ENCODE data around the gene FIS1.

FIS1 gene

DNA sequence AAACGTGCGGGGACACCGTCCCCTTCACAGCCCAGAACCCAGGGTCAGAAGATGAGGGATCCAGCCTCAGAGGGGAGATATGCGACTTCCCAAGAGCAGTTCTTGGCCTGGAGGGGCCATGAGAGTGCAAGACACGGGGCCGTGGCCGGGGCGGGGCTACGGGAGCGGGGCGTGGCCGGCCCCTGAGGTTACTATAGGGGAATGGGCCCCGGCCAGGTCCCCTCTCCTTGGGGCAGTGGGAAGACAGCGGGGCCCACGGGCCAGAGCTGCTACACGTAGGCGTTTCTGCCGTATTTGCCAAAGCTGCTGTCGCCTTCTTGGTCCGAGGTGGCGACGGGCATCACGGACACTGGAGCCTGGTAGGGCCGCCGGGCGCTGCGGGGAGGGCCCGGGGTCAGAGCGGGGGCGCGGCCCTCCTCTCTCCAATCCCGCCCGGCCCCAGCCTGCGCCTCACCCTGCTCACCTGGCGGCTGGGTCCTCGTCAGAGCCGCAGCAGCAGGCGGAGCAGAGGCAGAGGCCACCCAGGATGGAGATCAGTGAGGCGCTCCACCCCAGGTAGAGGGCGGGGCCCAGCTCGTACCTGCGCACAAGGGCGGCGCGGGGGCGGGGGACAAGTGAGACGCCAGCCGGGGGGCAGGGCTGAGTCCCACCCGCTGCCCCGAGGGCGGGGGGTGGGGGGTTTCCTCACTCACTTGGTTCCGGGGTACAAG, 12.6 kb downstream of the FIS1 start:
- DNase-seq: no peak

DNA sequence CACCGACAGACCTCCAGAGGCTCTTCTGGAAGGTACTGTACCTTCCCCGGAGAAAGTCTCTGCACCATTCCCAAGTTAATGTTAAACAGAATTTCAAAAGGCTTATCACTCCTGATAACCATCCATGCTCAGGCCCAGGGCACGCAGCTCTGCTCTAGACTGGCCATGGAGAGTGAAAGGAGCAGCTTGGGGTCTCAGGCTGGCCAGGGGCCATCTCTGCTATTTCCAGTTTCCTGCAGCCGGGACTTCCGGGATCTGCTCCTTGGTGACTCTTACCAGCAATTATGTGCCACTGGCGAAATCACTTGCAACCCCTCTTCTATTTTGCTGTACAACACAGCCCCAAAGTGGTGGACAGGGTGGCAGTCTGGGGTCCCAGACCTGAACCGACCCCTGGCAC, 13.2 kb downstream of the FIS1 start:
- DNase-seq: no peak

DNA sequence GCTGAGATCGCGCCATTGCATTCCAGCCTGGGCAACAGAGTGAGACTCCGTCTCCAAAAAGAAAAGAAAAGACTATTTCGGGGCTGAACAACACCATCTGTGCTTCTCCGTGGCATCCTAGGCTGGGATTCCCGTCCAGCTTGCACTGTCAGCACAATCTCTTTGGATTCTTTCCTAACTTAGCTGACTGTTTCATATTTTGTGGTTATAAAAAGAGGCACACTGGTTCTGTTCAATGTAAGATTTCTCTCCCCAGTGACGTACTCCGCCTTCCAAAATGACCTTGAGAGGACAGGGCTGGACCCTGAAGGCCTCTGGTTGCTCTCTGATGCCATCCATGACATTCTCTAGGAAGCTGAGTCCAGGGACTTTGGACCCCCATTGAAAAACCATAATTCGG, 18.2 kb downstream of the FIS1 start:
- no peak for DNase-seq

DNA sequence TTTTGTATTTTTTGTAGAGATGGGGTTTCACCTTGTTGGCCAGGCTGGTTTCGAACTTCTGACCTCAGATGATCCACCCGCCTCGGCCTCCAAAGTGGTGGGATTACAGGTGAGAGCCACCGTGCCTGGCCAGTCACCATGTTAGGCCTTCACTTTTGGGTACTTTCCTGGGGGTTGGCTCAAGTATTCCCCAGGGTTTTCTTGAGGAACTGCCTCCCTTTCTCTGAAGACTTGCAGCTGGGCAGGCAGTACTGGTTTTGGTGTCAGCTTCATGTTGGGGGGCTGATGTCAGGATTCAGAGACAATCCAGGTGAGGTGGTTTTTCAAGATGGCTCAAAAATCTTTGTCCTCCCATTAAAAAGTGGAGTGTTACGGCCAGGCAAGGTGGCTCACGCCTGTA, 19.2 kb downstream of the FIS1 start:
- no peak for DNase-seq

DNA sequence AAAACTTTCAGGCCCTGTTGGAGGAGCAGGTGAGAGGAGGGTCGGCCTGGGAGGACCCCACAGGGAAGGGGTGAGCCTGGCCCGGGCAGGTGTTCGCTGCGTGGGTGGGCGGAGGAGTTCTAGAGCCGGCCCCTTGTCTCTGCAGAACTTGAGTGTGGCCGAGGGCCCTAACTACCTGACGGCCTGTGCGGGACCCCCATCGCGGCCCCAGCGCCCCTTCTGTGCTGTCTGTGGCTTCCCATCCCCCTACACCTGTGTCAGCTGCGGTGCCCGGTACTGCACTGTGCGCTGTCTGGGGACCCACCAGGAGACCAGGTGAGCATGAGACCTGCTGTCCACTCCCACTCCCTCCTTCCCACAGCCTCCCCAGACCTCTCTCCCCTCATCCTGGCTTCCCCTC, 21.4 kb downstream of the FIS1 start:
- DNase-seq: no peak

DNA sequence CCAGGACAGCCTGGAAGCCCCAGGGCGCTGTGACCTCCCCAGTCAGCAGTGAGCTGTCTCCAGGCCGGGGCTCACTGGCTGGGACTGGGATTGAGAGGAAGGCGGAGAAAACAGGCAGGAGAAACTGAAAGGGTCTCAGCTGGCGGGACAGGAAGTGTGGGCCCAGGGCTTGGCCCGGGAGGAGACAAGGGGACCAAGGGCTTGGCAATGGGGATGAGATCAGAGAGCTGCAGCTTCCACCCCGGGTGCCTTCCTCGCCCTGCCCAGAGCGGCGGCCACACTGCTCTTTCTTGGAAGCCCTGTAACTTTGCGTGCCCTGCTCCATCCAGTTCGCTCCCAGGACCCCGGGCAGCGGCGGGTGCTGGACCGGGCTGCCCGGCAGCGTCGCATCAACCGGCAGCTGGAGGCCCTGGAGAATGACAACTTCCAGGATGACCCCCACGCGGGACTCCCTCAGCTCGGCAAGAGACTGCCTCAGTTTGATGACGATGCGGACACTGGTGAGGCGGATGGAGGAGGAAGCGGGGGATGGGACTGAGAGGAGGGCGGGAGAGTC, 22.5 kb downstream of the FIS1 start:
- no peak for DNase-seq

DNA sequence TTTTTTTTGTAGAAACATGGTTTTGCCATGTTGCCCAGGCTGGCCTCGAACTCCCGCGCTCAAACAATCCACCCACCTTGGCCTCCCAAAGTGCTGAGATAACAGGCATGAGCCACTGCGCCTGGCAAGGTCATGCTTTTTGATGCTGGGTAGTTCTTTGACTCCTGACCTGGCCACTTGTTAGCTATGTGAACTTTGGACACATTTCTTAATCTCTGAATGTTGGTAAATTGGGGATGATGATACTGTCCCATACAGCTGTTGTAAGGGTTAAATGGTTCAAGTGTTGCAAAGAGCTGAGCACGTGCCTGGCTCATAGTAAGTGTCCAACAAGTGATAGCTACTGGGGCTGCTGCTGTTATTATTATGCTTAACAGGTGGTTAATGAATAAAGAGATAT, 24.6 kb downstream of the FIS1 start:
- no peak for DNase-seq

DNA sequence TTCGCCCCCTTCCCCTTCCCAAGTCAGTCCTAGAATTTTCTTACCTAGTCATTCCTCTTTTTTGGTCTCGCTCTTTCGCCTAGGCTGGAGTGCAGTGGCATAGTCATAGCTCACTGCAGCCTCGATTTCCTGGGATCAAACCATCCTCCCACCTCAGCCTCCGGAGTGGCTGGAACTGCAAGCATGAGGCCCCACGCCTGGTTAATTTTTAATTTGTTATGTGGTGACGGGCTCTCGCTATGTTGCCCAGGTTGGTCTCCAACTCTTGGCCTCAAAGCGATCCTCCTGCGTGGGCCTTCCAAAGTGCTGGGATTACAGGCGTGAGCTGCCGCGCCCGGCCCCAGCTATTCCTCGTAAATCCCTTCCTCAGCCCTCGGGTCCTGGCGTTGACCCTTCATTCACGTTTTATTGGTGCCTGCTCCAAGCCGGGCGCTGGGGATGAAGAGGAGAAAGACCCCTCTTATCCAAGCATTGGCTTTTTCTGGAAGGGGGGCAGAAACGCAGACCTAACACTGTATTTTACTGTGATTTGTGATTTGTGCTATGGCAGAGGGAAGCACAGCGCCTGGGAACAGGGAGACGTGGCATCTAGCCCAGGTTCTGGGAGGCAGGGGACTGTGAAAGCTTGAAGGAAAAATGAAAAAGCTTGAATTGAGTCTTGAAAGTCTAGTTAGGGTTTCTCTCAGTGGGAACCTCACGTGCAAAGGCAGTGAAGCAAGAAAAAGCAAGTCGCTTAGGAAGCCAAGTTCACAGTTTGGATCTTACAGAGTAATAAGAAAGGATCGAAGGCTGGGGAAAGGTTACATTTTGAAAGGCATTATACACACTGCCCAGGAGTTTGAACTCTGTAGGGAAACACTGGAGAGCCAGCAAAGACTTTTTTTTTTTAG, 26.4 kb downstream of the FIS1 start:
- DNase-seq: no peak

DNA sequence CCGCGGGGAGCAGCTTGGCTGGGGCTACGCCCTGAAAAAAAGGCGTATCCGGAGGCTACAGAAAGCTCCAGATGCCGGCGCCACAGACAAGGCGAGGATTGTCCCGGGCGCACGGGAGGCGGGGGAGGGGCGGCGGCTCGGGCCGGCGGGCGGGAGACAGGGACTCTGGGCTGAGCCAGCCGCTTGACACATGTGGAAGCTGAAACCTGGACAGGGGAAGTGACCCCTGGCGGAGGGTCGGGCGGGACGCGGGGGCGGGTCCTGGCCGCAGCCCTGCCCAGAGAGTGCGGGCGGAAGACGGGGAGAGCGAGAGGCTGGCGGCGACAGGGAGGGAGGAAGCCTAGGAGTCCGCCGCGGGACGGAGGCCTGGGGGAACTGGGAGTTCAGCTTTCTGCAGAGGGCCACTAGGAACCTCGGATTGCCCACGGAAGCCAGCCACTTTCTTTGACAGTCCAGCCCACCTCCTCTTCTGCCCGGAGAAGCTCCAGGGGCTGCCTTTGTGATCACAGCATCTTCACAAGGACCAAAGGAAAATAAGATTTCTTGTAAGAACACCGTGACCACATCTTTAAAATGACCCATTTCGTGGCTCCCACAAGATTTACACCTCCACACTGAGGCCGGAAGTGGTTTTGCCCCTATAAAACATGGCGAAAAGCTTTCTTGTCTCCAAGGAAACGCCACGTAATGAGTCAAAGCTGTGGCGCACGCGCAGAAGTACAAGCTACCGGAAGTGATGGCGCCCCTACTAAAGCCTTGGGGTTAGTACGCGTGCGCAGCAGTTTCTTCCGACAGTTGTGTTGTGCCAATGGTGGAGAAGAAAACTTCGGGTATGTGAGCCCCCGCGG, 27.3 kb downstream of the FIS1 start, which contains the start of the genes PLOD3 and ZNHIT1:
PLOD3 (minus strand) TSS at position 194 of the 848 bp plus-strand sequence. CDS start 307 bp downstream, outside the sequence.
ZNHIT1 (plus strand) TSS at position 778 of the 848 bp plus-strand sequence; CDS start at position 809, 31 bp downstream.
- DNase-seq: peak; percentile 97 to 98

DNA sequence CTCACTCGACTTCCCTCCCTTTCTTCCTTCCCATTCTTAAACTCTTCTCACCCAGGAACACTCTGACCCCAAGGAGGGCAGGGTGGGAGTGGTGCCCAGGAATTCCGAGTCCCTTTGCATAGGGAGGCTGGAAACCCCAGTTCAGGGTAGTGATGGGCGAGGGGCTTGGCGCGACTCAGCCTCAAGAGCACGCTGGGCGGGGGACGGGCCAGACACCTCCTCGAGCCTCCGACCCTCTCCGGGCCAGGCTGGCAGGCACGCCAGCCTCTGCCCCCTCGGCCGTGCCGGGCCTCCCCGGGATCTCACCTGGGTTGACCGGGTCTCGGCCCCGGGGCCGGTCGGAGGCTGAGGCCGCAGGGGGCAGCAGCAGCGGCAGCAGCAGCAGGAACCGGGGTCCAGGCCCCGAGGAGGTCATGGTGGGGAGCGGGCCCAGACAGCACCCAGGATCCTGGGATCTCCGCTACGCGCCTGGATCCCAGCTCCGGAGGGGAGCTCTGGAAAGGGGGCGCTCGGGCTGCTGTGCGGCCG, 28.0 kb downstream of the FIS1 start:
- no peak for DNase-seq

DNA sequence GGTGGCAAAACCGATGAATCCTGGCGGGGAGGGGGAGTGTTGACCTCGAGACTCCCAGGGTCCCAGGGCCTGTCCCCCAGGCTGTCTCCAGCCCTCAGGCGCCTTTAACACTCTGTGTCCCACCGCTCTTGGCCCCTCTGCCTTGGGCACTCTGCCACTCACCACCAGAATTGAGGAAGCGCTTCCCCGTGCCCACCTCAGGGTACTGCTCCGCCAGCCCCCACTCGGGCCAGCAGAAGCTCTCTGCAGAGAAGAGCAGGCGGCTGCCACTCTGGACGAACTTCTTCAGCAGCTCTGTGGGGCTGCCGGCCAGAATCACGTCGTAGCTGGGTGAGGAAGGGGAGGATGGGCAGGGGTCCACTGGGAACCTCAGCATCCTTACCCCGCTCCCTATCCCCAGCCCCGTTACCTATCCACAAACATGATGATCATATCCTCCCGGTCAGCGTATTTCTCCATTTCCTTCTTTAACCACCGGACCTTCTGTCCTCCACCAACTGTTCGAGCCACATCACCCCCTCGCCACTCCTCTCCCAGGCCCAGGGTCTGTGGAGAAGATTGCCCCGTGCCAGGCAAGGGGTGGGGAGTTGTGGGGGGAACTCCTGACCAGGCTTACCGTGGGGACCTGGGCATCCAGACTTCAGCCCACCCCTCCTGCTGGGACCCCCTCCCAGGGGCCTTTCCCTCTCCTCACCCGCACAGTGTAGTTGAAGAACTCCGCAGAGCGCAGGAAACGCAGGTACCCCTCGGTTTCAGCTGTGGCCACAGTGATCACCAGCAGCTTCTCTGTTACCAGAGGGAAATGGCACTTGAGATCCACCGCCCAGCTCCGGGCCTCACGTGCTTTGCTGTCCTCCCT, 28.7 kb downstream of the FIS1 start:
- DNase-seq: no peak

DNA sequence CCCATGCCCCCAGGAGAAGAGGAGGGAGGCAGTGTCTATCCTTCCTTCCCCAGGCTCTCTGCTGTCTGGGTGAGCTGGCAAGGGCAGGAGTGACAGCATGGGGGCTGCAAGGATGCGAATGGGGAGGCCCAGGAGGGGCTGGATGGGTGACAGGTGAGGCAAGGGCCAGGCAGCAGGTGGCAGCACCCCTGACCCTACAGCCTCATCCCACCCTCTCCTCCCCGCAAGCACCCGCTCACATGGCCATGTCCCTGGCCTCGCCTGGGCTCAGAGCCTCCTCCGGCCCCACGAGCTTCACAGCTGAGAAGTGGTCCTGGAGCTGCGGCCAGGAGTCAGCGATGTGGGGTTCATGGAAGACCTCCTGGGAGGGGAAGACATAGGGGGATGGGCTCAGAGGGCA, 32.9 kb downstream of the FIS1 start:
- no peak for DNase-seq

DNA sequence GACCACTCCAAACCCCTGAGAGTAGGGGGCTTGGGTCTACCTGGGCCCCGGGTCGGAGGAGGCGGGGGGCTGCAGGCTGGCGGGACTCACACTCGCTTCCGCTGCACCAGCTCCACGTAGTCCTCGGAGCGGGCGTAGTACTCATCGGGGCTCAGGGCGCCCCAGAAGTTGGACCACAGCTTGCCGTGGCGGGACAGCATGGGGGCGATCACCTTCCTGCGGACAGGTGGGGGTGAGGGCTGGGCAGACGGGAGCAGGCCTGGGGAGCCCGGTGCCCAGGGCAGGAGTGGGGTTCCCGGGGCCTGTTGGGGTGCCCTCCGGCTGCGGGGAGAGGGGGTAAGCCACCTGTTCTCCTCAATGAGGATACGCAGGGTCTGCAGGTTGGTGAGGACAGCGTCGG, 33.4 kb downstream of the FIS1 start:
- DNase-seq: no peak

DNA sequence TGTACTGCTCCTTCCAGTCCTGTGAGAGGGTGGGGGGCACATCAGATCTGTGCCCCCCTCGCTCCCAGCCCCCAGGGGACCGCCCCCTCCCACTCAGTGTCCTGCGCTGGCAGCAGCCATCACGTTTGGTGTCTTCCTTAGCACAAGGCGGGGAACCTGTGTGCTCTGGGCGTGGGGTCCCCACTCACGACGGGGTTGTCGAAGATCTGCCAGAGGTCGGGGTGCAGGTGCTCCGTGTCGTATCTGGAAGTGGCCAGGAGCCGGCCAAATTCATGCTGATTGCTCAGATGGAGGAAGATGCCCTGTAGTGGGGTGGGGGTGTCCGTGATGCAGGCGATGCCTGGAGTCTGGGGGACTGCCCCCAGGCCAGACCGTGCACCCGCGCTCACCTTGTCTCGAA, 34.7 kb downstream of the FIS1 start:
- no peak for DNase-seq

DNA sequence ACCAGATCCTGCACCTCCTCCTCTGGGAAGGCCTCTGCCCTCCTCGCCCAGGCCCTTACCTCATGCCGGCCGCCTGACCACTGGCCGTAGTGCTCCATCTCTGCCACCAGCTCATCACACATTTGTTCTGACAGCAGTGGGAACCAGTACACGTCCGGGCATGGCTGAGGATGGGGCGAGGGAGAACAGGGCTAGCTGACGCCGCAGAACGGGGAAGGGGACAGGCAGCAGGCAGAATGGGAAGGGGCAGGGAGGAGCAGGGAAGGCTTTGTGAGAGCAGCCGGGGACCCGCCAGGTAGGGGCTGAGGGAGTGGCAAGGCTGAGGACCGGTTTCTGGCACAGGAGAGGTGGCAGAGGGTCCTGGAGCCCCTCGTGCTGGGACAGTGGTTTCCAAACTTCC, 36.1 kb downstream of the FIS1 start:
- no peak for DNase-seq

DNA sequence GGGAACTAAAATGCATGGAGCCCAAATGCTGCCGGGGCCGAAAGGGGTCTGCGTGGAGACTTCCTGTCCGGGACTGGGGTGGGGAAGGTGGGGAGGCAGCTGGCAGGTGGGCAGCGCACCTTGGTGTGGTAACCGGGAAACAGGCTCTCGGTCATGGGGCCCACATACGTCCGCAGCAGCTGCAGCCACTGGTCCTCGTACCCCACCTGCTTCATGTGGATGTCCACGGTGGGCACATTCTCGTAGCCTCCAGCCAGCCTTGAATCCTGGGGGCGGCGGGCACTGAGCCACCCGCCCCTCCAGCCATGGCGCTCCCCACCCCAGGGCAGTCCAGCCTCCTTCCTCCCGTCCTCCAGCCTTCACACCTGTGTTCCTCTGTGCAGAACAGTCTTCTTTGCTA, 37.4 kb downstream of the FIS1 start:
- no peak for DNase-seq

DNA sequence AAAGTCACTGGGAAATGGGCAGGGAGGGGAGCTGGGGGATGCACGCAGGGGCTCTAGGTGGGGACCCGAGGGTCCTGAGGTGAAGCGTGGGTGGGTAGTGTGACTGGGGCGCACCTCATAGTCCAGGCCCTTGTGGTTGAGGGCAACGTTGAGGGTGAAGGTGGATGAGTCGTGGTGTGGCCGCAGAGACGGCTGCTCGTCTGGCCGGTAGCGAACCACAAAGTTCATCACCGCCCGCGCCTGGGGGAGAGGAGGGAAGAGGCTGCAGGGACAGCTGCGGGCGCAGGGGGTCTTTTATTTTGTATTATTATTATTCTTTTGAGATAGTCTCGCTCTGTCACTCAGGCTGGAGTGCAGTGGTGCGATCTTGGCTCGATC, 38.2 kb downstream of the FIS1 start:
- DNase-seq: no peak

DNA sequence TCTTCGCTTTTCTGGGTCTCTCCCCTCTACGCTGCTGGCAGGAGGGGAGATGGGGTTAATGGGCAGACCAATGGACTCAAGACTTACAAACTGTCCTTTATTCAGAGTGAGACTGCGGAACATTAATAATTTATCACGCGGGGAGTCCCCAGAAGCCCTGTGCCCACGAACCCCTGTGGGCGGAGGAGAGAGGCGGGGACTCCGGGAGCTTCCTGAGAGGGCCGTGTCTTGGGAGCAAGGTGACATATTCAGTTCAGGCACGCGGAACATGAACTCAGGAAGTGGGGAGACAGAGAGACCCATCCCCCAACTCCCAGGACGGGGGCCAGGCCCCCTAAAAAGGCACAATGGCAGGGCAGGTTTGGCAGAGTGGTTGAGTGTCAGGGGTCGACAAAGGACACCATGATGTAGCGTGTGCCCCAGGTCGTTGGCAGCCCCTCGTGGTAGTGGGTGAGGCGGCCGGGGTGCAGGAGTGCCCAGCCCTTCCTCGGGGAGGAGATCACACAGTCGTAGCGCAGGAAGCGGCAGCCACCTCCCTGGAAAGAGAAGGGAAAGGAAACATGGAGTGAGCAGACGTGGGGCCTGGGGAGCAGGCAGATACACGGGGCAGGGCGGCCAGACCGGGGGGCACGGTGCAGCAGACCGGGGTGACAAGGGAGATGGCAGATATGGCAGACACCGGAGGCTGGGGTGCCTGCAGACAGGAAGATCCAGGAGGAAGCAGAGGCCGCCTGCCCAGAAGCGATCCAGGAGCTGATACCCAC, 38.8 kb downstream of the FIS1 start:
- DNase-seq: no peak

DNA sequence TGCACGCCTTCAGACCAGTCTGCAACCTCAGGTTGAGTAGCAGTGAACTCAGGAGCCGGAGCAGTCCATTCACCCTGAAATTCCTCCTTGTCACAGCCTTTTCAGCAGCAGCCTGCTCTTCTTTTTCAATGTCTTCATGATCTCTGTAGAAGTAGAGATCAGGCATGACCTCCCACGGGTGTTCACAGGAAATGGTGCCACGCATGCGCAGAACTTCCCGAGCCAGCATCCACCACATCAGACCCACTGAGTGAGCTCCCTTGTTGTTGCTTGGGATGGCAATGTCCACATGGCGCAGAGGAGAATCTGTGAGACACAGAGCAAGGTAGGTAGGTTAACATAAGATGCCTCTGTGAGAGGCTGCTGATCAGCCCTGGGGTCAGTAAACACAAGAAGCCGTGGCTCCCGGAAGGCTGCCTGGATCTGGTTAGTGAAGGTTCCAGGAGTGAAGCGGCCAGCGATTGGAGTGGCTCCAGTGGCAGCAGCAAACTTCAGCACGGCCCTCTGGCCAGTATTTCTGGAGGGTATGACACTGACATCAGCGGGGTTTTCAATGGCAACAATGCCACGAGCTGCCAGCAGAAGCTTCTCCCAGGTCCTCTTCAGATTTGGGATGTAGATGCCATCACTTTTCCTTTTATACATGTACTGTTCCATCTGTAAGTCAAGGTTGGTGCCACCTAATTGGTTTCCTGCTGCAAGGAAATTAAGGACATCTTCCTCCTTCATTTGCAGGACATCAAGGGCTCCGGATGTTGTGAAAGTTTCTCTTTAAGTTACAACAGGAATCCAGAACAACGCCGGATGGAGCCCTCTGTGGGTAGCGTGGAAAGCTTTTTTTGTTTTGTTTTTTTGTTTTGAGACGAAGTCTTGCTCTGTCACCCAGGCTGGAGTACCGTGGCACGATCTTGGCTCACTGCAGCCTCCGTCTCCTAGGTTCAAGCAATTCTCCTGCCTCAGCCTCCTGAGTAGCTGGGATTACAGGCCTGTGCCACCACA, 40.8 kb downstream of the FIS1 start:
- DNase-seq: peak; percentile 18 to 44

DNA sequence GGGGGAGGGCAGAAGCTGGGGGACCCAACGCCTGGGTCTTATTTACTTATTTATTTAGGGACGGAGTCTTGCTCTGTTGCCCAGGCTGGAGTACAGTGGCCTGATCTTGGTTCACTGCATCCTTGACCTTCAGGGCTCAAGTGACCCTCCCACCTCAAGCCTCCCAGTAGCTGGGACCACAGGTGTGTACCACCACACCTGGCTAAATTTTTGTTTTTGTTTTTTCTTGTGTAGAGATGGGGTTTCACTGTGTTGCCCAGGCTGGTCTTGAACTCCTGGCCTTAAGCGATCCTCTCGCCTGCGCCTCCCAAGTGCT, 42.3 kb downstream of the FIS1 start:
- DNase-seq: no peak

All from CD4-positive, alpha-beta T cell treated with Interferon alpha-2 for 1 hour (primary cell).